Heart right ventricle (tissue), 16 donors: ENCODE data around the gene SLC16A6. TPM values are rescaled to one million over a fixed set of nuclear protein-coding genes. Genes with fewer than 3 reads are reported as not detected.
A peak's percentile ranks its signal among the peaks of the same experiment; 100 is the strongest.
"Not testable (repeated sequence)": the region's sequence is repeated elsewhere in the genome, so short reads cannot be mapped to it uniquely, and the experiment has no call there.

Experiments used
- ATAC-seq, 8 donors: fragments of 200-7000 bp; cut with Tn5 transposase; one replicate each; pipeline ENCODE4 v1.9.1; 2020; ENCODE audit warnings: mild to moderate bottlenecking in 8 of 8, moderate library complexity in 8 of 8, moderate number of reproducible peaks in 1 of 8
- DNase-seq, 2 donors: peaks; one replicate each; pipeline ENCODE4 v3.0.0-alpha.2; 2020
- H3K27ac ChIP-seq, 10 donors: fragments of 200-600 bp; sonication (generic) in 2 of 10; one replicate each; pipeline versions ENCODE4 v1.5.0 to v1.8.0; 2020 to 2022; ENCODE audit warnings: mild to moderate bottlenecking in 3 of 10
- H3K27me3 ChIP-seq, 7 donors: fragments of 200-600 bp; one replicate each; pipeline ENCODE4 v1.8.0; 2021 to 2022; ENCODE audit warnings: mild to moderate bottlenecking in 2 of 7
- H3K36me3 ChIP-seq, 9 donors: fragments of 200-600 bp; sonication (generic) in 1 of 9; one replicate each; pipeline versions ENCODE4 v1.5.0 to v1.8.0; 2020 to 2022; ENCODE audit warnings: mild to moderate bottlenecking in 2 of 9
- H3K4me1 ChIP-seq, 9 donors: fragments of 200-600 bp; sonication (generic) in 1 of 9; one replicate each; pipeline versions ENCODE4 v1.5.0 to v1.8.0; 2020 to 2022; ENCODE audit warnings: mild to moderate bottlenecking in 4 of 9
- H3K4me3 ChIP-seq, 10 donors: fragments of 200-600 bp; sonication (generic) in 2 of 10; one replicate each; pipeline versions ENCODE4 v1.5.0 to v1.8.0; 2020 to 2022; ENCODE audit warnings: mild to moderate bottlenecking in 7 of 10, moderate library complexity in 2 of 10
- H3K9me3 ChIP-seq, 11 donors: fragments of 200-600 bp in 10 of 11; sonication (generic) in 2 of 11; one replicate each; pipeline versions ENCODE4 v1.5.0 to v1.8.0; 2013 to 2022; ENCODE audit warnings: mild to moderate bottlenecking in 2 of 11, control low read depth in 1 of 11, moderate library complexity in 1 of 11
- CTCF ChIP-seq, 9 donors: fragments of 200-600 bp; sonication (generic) in 2 of 9; IDR thresholded peaks; one replicate each; pipeline versions ENCODE4 v1.5.0 to v1.8.0; 2021 to 2022; ENCODE audit warnings: antibody characterized with exemption in 9 of 9, mild to moderate bottlenecking in 5 of 9, moderate library complexity in 1 of 9
- WGBS, 2 donors: extraction: QIAGEN DNeasy Blood & Tissue Kit; methylation state at CpG; one replicate each; pipeline ENCODE4 v1.1.7; 2013; ENCODE audit warnings: inconsistent platforms in 1 of 2; 5-methylcytosine and 5-hydroxymethylcytosine counted together
- intact Hi-C, 10 donors: fragments of 100-400 bp; cut with DNase I; formaldehyde crosslinking; loops; one replicate each; pipeline versions ENCODE4 v1.11.1 to v1.14.2; 2022
- polyA plus RNA-seq, 2 donors: library from polyadenylated mRNA; stranded (reverse); fragments of 200-250 nt; gene quantifications; one replicate each; pipeline ENCODE4 v1.2.3, GENCODE V29; 2013
- total RNA-seq, 10 donors: library from RNA; stranded (reverse); fragmentation: NEBNext Ultra II Directional in 3 of 10; extraction: Animal tissue kit (Norgen Biotek cat#: 25700) in 3 of 10; gene quantifications; one replicate each; pipeline versions ENCODE4 v1.2.1 to v1.2.4, GENCODE V29; 2021 to 2023
- donor health status: Arrhythmogenic right ventricular cardiomyopathy.
- donor health status: ischemic (EF 13 %, LVEDD 7.1; RV severe dilation, severe dysfunction).
- donor health status: healthy with polysubstance abuse.
- donor health status: DM: no; HTN: yes; CAD: no.
- donor health status: DM: no; HTN: no; CAD: no.
- donor health status: ischemic (EF 25% LVEDD 6.9; RV normal size, moderate dysfunction).
- donor health status: ischemic (EF 25% LVEDD 5.7; RV mildly dilated, moderate dysfunction).
- donor health status: healthy.
- donor health status: DM: yes; HTN: yes; CAD: no.
- donor health status: Ischemic cardiomyopathy.
- donor health status: ischemic (EF 35%, LVEDD 5.7; RV mildly dilated, moderate dysfunction).
- donor health status: nonischemic (EF 11% LVEDD 7.7; RV severe dilation, severe dysfunction).
- donor health status: DM: yes; HTN: yes; CAD: no.
- donor health status: PGD.
- donor health status: ischemic (EF 29% LVEDD 5.4; RV normal size, mild dysfunction).
- donor health status: nonischemic (EF 23%, LVEDD 6.1; RV moderate dilation, normal function).

SLC16A6 gene
- total and polyA plus RNA-seq, 12 donors, result 0.14 to 1.9 (median 0.59) TPM; not detected in 1

GRCh38 chr17:68258890-68259647 lies 31.9 kb downstream of the SLC16A6 start:
- Histone ChIP-seq H3K4me3 (peak overlapping the region in 6 of 10 donors; percentile 28 to 38 (median 33)), H3K36me3 (peaks cover 0 to 35% (median 16%) of the 10 kb centered on the region in 9 donors), H3K4me1 (peaks cover 0 to 68% (median 14%) of the 10 kb centered on the region in 9 donors), H3K27ac (peak overlapping the region; percentile 26 to 89 (median 78))
- H3K9me3 ChIP-seq, intact Hi-C loops, H3K27me3 ChIP-seq: not testable (repeated sequence)
- DNase-seq, result peak; percentile 77 to 84
- ATAC-seq, result peak; percentile 90 to 96 (median 94)
- peak in 1 of 9 donors; percentile 9 for TF ChIP-seq CTCF (IDR thresholded peaks at IDR 0.05)
- 6 to 7% methylated on average over 30 to 41 of the region's 44 CpGs for WGBS, 2 donors

- Histone ChIP-seq H3K9me3 (no peaks in the 10 kb centered on the region), H3K36me3 (peaks cover 0 to 46% (median 21%) of the 10 kb centered on the region in 9 donors), H3K27ac (peak overlapping the region in 3 of 10 donors; percentile 71 to 88 (median 82)), H3K27me3 (no peaks in the 10 kb centered on the region), H3K4me1 (peaks cover 0 to 63% (median 14%) of the 10 kb centered on the region in 9 donors), H3K4me3 (no peak overlapping the region)
- DNase-seq (no peak), ATAC-seq (no peak)
- TF ChIP-seq CTCF (IDR thresholded peaks at IDR 0.05), result no peak
- intact Hi-C loops, result no loop called here
Measured at GRCh38 chr17:68257934-68258333, 33.0 kb downstream of the SLC16A6 start.

- H3K36me3 ChIP-seq, result peaks cover 0 to 58% (median 26%) of the 10 kb centered on the region in 9 donors
Measured at GRCh38 chr17:68256701-68257100, 34.2 kb downstream of the SLC16A6 start.

GRCh38 chr17:68255731-68256538 lies 35.0 kb downstream of the SLC16A6 start:
- peaks cover 0 to 63% (median 14%) of the 10 kb centered on the region in 9 donors for H3K4me1 ChIP-seq
- H3K9me3 ChIP-seq, result no peaks in the 10 kb centered on the region
- no peaks in the 10 kb centered on the region for H3K27me3 ChIP-seq
- WGBS, 2 donors, result 80 to 82% methylated on average over 5 of the region's 5 CpGs
- H3K4me3 ChIP-seq, result no peak overlapping the region
- intact Hi-C loops, result no loop called here
- H3K36me3 ChIP-seq, result peaks cover 0 to 66% (median 31%) of the 10 kb centered on the region in 9 donors
- no peak for TF ChIP-seq CTCF (IDR thresholded peaks at IDR 0.05)
- ATAC-seq (no peak), DNase-seq (no peak)
- peak overlapping the region in 1 of 10 donors; percentile 51 for H3K27ac ChIP-seq

More at GRCh38 chr17:68256701-68257100, 34.2 kb downstream of the SLC16A6 start:
- peak overlapping the region in 1 of 10 donors; percentile 51 for H3K27ac ChIP-seq
- WGBS, 2 donors, result 80 to 84% methylated on average over 5 of the region's 5 CpGs
- ATAC-seq, H3K4me3 ChIP-seq, H3K27me3 ChIP-seq, DNase-seq, intact Hi-C loops, H3K9me3 ChIP-seq: not testable (repeated sequence)
- peaks cover 0 to 63% (median 14%) of the 10 kb centered on the region in 9 donors for H3K4me1 ChIP-seq
